Testis (tissue), 2 donors: ENCODE results near the gene DNAJC10.

Experiments used
- CTCF ChIP-seq, 3 experiments: fragments of 450-650 bp in 2 of 3; fragments of 200-600 bp in 1 of 3; sonication (generic) in 1 of 3; IDR thresholded peaks; one replicate each; pipeline ENCODE4 v1.5.1; 2016 to 2019; ENCODE audit warnings: antibody characterized with exemption in 3 of 3, mild to moderate bottlenecking in 2 of 3, moderate library complexity in 1 of 3
- POLR2A ChIP-seq: fragments of 450-650 bp; IDR thresholded peaks from one replicate; pipeline ENCODE4 v1.6.1; 2017; ENCODE audit warnings: antibody characterized with exemption, mild to moderate bottlenecking, moderate library complexity

- TF ChIP-seq CTCF (IDR thresholded peaks at IDR 0.05) (no peak), POLR2A (no peak)
Measured at GRCh38 chr2:182728014-182728413, 12.0 kb downstream of the DNAJC10 start.
